ENCODE data around the gene ZSCAN21.

DNA sequence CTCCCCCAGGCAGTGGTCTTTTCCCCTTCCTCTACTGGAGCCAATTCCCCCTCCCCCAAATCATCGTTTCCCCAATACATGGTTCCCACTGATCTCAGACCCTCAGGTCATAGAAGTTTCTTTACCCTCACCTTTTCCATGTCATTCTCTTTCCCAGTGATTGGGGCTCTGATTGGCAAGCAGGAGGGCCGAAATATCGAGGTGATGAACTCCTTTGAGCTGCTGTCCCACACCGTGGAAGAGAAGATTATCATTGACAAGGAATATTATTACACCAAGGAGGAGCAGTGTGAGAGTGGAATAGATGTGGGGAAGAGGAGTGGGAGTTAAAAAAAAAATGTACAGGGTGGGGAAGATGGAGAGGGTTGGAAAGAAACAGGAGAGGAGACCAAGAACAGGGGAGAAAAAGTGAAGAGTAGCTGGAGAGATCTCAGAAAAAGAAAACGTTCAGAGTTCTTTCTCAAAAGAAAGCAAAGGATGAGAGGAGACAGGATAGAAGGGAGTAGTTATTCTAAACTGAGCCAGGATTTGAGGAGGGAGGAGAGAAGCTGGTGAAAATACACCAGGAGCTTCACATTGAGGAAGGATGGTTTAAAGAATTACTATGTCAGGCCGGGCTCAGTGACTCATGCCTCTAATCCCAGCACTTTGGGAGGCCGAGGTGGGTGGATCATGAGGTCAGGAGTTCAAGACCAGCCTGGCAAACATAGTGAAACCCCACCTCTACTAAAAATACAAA is 40.1 kb downstream of the ZSCAN21 start:
- TF ChIP-seq EZH2phosphoT487 (IDR thresholded peaks at IDR 0.05; ENCODE audit: insufficient read depth, low read depth) (no peak), EZH2 (IDR thresholded peaks at IDR 0.05; ENCODE audit: insufficient read depth, poor library complexity, severe bottlenecking) (no peak)

All from GM23248 (cell line).